PC-3 (cell line): ENCODE data around the gene STK24. TPM values are rescaled to one million over a fixed set of nuclear protein-coding genes. Genes with fewer than 3 reads are reported as not detected.

Experiments
- ATAC-seq: fragments of 200-7000 bp; cut with Tn5 transposase; 2 replicates; pipeline ENCODE4 v1.9.1; 2020; ENCODE audit warnings: mild to moderate bottlenecking, moderate library complexity
- BruUV-seq: library from RNA; stranded (reverse); fragments of 400-500 nt; replicated peaks from 2 replicates; lab custom pipeline; 2021; lab: Mats Ljungman, UMichigan
- CTCF ChIA-PET: fragments of 300-600 bp; sonication (Branson Sonifier 250); formaldehyde crosslinking; loops from one replicate; lab custom pipeline; 2022; ENCODE audit warnings: antibody characterized with exemption; lab: Charles Lee
- POLR2A ChIA-PET: fragments of 300-600 bp; sonication (Branson Sonifier 250); formaldehyde crosslinking; loops from one replicate; lab custom pipeline; 2022; ENCODE audit warnings: antibody characterized with exemption; ENCODE audit not compliant: unreplicated experiment; lab: Charles Lee
- DNase-seq: peaks from one replicate; pipeline ENCODE4 v3.0.0-alpha.2; 2015
- H2AFZ ChIP-seq: fragments of 300-600 bp; sonication (generic); 2 replicates; pipeline ENCODE4 v1.6.0; 2016; ENCODE audit warnings: antibody characterized with exemption, low read length
- H3F3A ChIP-seq: fragments of 300-600 bp; sonication (generic); one replicate; pipeline ENCODE4 v1.6.0; 2017; ENCODE audit warnings: antibody characterized with exemption, low read length, control low read depth, mild to moderate bottlenecking; ENCODE audit not compliant: unreplicated experiment
- H3K27ac ChIP-seq: fragments of 300-600 bp; sonication (generic); 2 replicates; pipeline ENCODE4 v1.5.1; 2016; ENCODE audit warnings: mild to moderate bottlenecking, low read length
- H3K27me3 ChIP-seq: fragments of 300-600 bp; sonication (generic); 2 replicates; pipeline ENCODE4 v1.6.1; 2016; ENCODE audit warnings: low read length, mixed read lengths
- H3K36me3 ChIP-seq: fragments of 300-600 bp; sonication (generic); 2 replicates; pipeline ENCODE4 v1.6.1; 2016; ENCODE audit warnings: low read depth, mixed run types, low read length, mixed read lengths
- H3K4me1 ChIP-seq: fragments of 300-600 bp; sonication (generic); 2 replicates; pipeline ENCODE4 v1.5.1; 2016; ENCODE audit warnings: low read length; ENCODE audit not compliant: insufficient read depth
- H3K4me2 ChIP-seq: fragments of 300-600 bp; sonication (generic); 2 replicates; pipeline ENCODE4 v1.6.0; 2016; ENCODE audit warnings: low read length
- H3K4me3 ChIP-seq: fragments of 300-600 bp; sonication (generic); 2 replicates; pipeline ENCODE4 v1.5.1; 2016; ENCODE audit warnings: mild to moderate bottlenecking, low read length, mixed read lengths
- H3K79me2 ChIP-seq: fragments of 300-600 bp; sonication (generic); 2 replicates; pipeline ENCODE4 v1.6.1; 2017; ENCODE audit warnings: low read length, mixed read lengths
- H3K9ac ChIP-seq: fragments of 300-600 bp; sonication (generic); 2 replicates; pipeline ENCODE4 v1.6.0; 2016; ENCODE audit warnings: mild to moderate bottlenecking, low read length
- H3K9me2 ChIP-seq: fragments of 300-600 bp; sonication (generic); replicated peaks from 2 replicates; pipeline ENCODE4 v1.6.1; 2016; ENCODE audit warnings: mixed run types, low read length, mixed read lengths
- H3K9me3 ChIP-seq: fragments of 300-600 bp; sonication (generic); 2 replicates; pipeline ENCODE4 v1.6.1; 2016; ENCODE audit warnings: low read length, mixed read lengths
- H4K20me1 ChIP-seq: fragments of 300-600 bp; sonication (generic); 2 replicates; pipeline ENCODE4 v1.6.1; 2016; ENCODE audit warnings: low read length, mixed read lengths
- CTCF ChIP-seq: fragments of 300-600 bp; sonication (generic); conservative IDR thresholded peaks from 2 replicates; pipeline ENCODE4 v1.5.1; 2017; ENCODE audit warnings: antibody characterized with exemption, low read depth, mild to moderate bottlenecking, low read length
- EZH2 ChIP-seq: fragments of 300-600 bp; sonication (generic); IDR thresholded peaks from one replicate; pipeline ENCODE4 v1.6.1; 2017; ENCODE audit warnings: antibody characterized with exemption, mild to moderate bottlenecking, low read length; ENCODE audit not compliant: unreplicated experiment
- EZH2phosphoT487 ChIP-seq: fragments of 300-600 bp; sonication (generic); IDR thresholded peaks from 2 replicates; pipeline ENCODE4 v1.6.1; 2018; ENCODE audit warnings: mild to moderate bottlenecking, antibody characterized with exemption, low read length, borderline replicate concordance
- intact Hi-C: fragments of 100-400 bp; cut with micrococcal nuclease; formaldehyde crosslinking; loops from 2 replicates; pipeline ENCODE4 v1.9.0; 2023
- total RNA-seq: library from RNA; depleted of rRNA; stranded (reverse); fragments of >200 nt; gene quantifications from 2 replicates; pipeline ENCODE4 v1.2.3, GENCODE V29; 2014

STK24 gene
- total RNA-seq, 1 experiment from 2014 or later = 52.4 TPM

GRCh38 chr13:98488736-98489135 lies 88.2 kb downstream of the STK24 start:
- DNase-seq = no peak
- CTCF ChIA-PET = no interaction called here
- Histone ChIP-seq H3K9me2 (no peaks in the 10 kb centered on the region), H2AFZ (no peak overlapping the region), H3K9ac (no peak overlapping the region), H3K4me2 (no peak overlapping the region), H3K9me3 (no peaks in the 10 kb centered on the region), H3K79me2 (peaks cover 82% of the 10 kb centered on the region), H3K27ac (no peak overlapping the region), H3K36me3 (no peaks in the 10 kb centered on the region), H3K27me3 (no peaks in the 10 kb centered on the region), H3K4me3 (no peak overlapping the region), H4K20me1 (no peaks in the 10 kb centered on the region), H3F3A (peaks cover 1% of the 10 kb centered on the region), H3K4me1 (peaks cover 24% of the 10 kb centered on the region)
- POLR2A ChIA-PET = no interaction called here
- ATAC-seq = no peak
- intact Hi-C loops = loop anchor here (10.0 kb wide), 1 partner anchor 166 kb away; no protein-coding TSS in a partner anchor
- BruUV-seq = no TSS peak
- TF ChIP-seq EZH2phosphoT487 (no peak), CTCF (no peak), EZH2 (no peak)

- CTCF ChIA-PET = no interaction called here
- no peak overlapping the region for H3K9ac ChIP-seq
- no TSS peak for BruUV-seq
- peaks cover 36% of the 10 kb centered on the region for H3K4me1 ChIP-seq
- no peaks in the 10 kb centered on the region for H3K9me3 ChIP-seq
- H3K79me2 ChIP-seq = peaks cover 85% of the 10 kb centered on the region
- no peak overlapping the region for H2AFZ ChIP-seq
- no peak overlapping the region for H3K4me3 ChIP-seq
- no peak for ATAC-seq
- intact Hi-C loops = loop anchor here (10.0 kb wide), 1 partner anchor 167 kb away; no protein-coding TSS in a partner anchor
- POLR2A ChIA-PET = no interaction called here
- no peaks in the 10 kb centered on the region for H3K36me3 ChIP-seq
- no peaks in the 10 kb centered on the region for H3K27me3 ChIP-seq
- no peak overlapping the region for H3K4me2 ChIP-seq
- no peaks in the 10 kb centered on the region for H4K20me1 ChIP-seq
- H3K9me2 ChIP-seq = no peaks in the 10 kb centered on the region
- H3K27ac ChIP-seq = no peak overlapping the region
- DNase-seq = no peak
- H3F3A ChIP-seq = peaks cover 5% of the 10 kb centered on the region
- TF ChIP-seq CTCF = no peak
- no peak for TF ChIP-seq EZH2
- TF ChIP-seq EZH2phosphoT487 = no peak
These were observed 89.4 kb downstream of the STK24 start for GRCh38 chr13:98487522-98487921.

GRCh38 chr13:98487016-98487415 lies 89.9 kb downstream of the STK24 start:
- H3K27ac ChIP-seq = peak overlapping the region; percentile 99; the same call in 1 of the 2 replicates
- intact Hi-C loops = loop anchor here (10.0 kb wide), 1 partner anchor 168 kb away; no protein-coding TSS in a partner anchor
- no peaks in the 10 kb centered on the region for H4K20me1 ChIP-seq
- no peak overlapping the region for H2AFZ ChIP-seq
- ATAC-seq (no peak), DNase-seq (no peak)
- ChIA-PET CTCF (no interaction called here), POLR2A (no interaction called here)
- H3K9ac ChIP-seq = no peak overlapping the region
- no peaks in the 10 kb centered on the region for H3K36me3 ChIP-seq
- no peaks in the 10 kb centered on the region for H3K9me2 ChIP-seq
- H3K79me2 ChIP-seq = peaks cover 85% of the 10 kb centered on the region
- no TSS peak for BruUV-seq
- no peak overlapping the region for H3K4me2 ChIP-seq
- peaks cover 5% of the 10 kb centered on the region for H3F3A ChIP-seq
- no peaks in the 10 kb centered on the region for H3K9me3 ChIP-seq
- no peak overlapping the region for H3K4me3 ChIP-seq
- H3K4me1 ChIP-seq = peaks cover 37% of the 10 kb centered on the region
- no peak for TF ChIP-seq CTCF
- no peaks in the 10 kb centered on the region for H3K27me3 ChIP-seq
